Fibroblast of the aortic adventitia (primary cell): ENCODE measurements around the gene GRIN3A. TPM values are rescaled to one million over a fixed set of nuclear protein-coding genes. Genes with fewer than 3 reads are reported as not detected.

Experiments
- DNase-seq: peaks from one replicate; pipeline ENCODE4 v3.0.0-alpha.2; 2010; ENCODE audit warnings: low read depth
- H3K4me3 ChIP-seq: 2 replicates; pipeline ENCODE4 v1.5.1; 2011; ENCODE audit warnings: low read depth, mild to moderate bottlenecking, control low read depth, low read length, moderate library complexity
- CTCF ChIP-seq: IDR thresholded peaks from 2 replicates; pipeline ENCODE4 v1.5.1; 2011; ENCODE audit warnings: mild to moderate bottlenecking, low read length, control low read depth, inconsistent platforms; ENCODE audit not compliant: insufficient read depth
- total RNA-seq: library from RNA; depleted of rRNA; stranded (reverse); fragments of >200 nt; gene quantifications from 2 replicates; pipeline ENCODE4 v1.2.3, GENCODE V29; 2012; ENCODE audit warnings: low replicate concordance

The GRIN3A gene
- total RNA-seq, 1 donor: 0.09 TPM

DNA sequence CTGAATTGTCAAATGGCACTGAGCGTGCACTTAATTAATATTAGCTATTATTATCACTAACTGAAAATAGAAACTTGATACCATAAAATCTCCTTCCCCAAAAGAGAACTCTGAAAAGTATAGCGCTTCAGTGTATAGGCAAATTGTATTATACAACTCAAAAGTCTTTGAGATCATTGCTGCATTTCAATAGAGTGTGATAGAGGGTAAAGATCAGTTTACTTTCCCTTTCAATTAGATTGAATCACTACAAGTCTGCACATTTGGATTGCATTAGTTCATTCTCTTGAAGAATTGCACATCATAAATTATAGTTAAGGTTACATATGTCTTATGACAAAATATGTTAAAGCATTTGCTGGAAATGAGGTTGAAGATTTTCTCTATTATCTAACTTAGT, 13.4 kb upstream of the GRIN3A start:
- TF ChIP-seq CTCF: no peak

GRCh38 chr9:101739311-101739710, 864 bp upstream of the GRIN3A start:
- no peak for TF ChIP-seq CTCF
- DNase-seq: no peak
- H3K4me3 ChIP-seq: no peak overlapping the region

More for the DNA sequence above, 13.4 kb upstream of the GRIN3A start:
- no peak overlapping the region for H3K4me3 ChIP-seq
- DNase-seq: no peak

DNA sequence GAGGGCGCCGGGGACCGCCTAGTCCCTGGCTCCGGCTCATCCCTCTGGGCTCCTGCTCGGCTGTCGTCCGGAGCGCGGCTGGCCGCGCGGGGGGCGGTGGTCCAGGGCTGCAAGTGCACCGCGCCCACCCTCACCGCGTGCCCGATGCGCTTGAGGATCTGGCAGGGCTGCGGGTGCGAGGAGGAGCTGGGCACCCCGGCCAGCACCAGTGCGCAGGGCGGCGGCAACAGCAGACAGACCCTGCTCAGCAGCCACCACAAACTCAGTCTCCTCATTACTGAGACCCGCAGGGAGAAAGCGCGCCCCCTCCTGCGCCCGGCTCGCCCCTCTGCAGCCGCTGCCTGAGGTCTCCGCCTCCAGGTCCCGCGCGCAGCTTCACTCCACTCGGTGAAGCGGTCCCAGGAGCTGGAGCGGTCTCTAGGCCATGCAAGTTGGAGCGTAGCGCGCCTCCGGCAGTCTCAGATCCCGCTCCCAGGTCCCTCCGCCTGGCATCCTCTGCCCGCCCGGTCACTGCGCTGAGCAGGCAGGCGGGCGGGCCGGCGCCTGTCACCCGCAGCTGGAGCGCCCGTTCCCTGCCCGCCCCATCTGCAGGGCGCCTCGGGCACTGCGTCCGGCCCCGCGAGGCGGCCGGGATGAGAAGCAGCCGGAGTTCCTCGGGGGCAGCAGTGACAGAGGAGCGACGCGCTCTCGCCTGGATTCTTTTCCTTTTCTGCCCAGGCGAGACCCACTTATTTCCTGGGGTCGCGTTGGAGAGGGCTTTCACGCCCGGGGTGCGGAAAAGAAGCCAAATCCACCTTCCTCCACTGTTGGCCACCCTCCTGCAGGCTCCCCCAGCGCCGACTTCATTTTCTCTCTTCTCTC, 512 bp downstream of the GRIN3A start:
- H3K4me3 ChIP-seq: no peak overlapping the region
- TF ChIP-seq CTCF: no peak

DNA sequence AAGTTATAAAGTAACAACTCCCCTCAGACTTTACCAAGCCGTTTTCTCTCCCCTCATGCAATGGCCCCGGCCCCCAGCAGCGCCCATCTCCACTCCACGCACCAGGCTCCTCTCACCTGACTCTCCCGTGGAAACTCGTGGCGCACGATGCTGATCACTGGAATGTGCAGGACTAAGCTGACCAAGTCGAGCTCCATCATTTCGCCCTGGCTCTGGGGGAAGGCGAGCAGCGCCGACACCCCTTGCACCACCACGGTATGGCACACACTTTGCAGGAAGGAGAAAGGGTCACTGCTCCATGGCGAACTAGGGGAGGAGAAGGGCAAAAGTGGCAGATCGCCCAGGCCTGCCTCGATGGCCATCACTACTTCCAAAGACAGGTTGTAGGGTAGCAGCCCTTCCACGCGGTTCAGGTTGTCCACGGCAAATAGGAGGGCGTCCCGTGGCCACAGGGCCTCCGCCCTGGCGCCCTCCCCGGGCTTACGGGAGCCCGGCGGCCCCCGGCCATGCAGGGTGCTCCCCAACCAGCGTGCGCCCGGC, 1.2 kb downstream of the GRIN3A start:
- H3K4me3 ChIP-seq: no peak overlapping the region
- DNase-seq: no peak
- no peak for TF ChIP-seq CTCF

More for the DNA sequence above, 512 bp downstream of the GRIN3A start:
- no peak for DNase-seq

- no peak overlapping the region for H3K4me3 ChIP-seq
- TF ChIP-seq CTCF: no peak
- DNase-seq: no peak
These were observed 1.7 kb downstream of the GRIN3A start for GRCh38 chr9:101736717-101737116.

DNA sequence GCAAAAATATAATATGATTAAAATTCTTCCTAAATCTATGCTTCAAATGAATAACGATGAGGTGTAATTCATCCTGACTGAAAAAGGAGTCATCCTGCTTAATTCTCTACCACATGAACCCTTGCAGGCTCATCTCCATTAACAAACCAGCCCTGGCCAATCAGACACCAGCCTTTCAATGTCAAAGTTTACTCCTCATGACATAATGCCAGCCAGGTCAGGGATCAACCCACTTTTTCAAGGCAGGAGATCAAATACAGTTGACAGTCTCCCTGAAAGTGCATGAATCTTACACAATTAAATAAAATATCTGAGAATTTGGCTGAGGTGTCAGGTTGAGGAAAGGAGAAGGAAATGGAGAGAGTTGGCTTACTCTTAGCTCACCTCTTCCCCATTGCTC, 7.0 kb downstream of the GRIN3A start:
- no peak for DNase-seq
- H3K4me3 ChIP-seq: no peak overlapping the region
- no peak for TF ChIP-seq CTCF
